PFSK-1 (cell line): ENCODE measurements around the gene SYN1.

Experiments
- FOXP2 ChIP-seq: optimal IDR thresholded peaks from 2 replicates; pipeline ENCODE3; 2011; ENCODE audit warnings: borderline replicate concordance, control low read depth, inconsistent platforms; ENCODE audit not compliant: insufficient read depth; ENCODE audit errors: extremely low read length, extremely low read depth
- POLR2AphosphoS5 ChIP-seq: IDR thresholded peaks from 2 replicates; pipeline ENCODE4 v1.6.1; 2012; ENCODE audit warnings: low read depth, mild to moderate bottlenecking, control low read depth, low read length, moderate library complexity
- SIN3A ChIP-seq: IDR thresholded peaks from 2 replicates; pipeline ENCODE4 v1.6.1; 2012; ENCODE audit warnings: mild to moderate bottlenecking, low read length, moderate library complexity, borderline replicate concordance; ENCODE audit not compliant: insufficient read depth
- TAF1 ChIP-seq: IDR thresholded peaks from 2 replicates; pipeline ENCODE4 v1.6.1; 2012; ENCODE audit warnings: low read length, control low read depth, borderline replicate concordance; ENCODE audit not compliant: insufficient read depth
- TF ChIP-seq, protein P1 (sequence below), 2 experiments: IDR thresholded peaks; 2 replicates each; pipeline versions ENCODE4 v1.6.1 to v1.8.0; 2011 to 2012; ENCODE audit warnings: low read depth in 2 of 2, low read length in 2 of 2, control low read depth in 1 of 2, inconsistent platforms in 1 of 2, mild to moderate bottlenecking in 1 of 2, moderate library complexity in 1 of 2; ENCODE audit not compliant: insufficient read depth in 1 of 2

SYN1 gene

DNA sequence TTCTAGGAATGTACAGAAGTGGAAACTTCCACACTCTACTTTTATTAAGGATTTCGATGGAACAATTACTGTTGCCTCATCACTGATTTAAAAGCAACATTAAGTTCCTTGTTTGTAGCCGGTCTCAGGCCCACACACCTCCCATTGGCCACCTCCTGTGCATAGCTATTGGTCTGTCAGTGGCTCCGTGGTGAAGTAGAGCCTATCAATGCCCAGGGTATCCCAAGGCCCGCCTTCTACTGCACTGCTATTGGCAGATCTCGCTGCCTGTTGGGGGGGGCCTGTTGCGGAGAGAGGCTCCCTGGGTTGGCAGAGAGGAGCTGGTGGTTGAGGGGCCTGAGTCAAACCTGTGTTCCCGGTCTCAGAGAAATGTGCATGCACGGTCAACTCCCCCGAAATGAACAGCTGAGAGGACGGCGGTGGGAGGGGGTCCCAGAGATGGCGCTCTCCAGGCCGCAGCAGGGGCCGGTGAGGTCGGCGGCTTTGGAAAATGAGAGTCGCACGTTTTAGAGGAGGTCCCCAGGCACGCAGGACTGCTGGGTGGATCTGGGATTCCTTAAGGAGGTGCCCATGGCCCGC is 63.5 kb downstream of the SYN1 start:
- TF ChIP-seq, protein P1, sequence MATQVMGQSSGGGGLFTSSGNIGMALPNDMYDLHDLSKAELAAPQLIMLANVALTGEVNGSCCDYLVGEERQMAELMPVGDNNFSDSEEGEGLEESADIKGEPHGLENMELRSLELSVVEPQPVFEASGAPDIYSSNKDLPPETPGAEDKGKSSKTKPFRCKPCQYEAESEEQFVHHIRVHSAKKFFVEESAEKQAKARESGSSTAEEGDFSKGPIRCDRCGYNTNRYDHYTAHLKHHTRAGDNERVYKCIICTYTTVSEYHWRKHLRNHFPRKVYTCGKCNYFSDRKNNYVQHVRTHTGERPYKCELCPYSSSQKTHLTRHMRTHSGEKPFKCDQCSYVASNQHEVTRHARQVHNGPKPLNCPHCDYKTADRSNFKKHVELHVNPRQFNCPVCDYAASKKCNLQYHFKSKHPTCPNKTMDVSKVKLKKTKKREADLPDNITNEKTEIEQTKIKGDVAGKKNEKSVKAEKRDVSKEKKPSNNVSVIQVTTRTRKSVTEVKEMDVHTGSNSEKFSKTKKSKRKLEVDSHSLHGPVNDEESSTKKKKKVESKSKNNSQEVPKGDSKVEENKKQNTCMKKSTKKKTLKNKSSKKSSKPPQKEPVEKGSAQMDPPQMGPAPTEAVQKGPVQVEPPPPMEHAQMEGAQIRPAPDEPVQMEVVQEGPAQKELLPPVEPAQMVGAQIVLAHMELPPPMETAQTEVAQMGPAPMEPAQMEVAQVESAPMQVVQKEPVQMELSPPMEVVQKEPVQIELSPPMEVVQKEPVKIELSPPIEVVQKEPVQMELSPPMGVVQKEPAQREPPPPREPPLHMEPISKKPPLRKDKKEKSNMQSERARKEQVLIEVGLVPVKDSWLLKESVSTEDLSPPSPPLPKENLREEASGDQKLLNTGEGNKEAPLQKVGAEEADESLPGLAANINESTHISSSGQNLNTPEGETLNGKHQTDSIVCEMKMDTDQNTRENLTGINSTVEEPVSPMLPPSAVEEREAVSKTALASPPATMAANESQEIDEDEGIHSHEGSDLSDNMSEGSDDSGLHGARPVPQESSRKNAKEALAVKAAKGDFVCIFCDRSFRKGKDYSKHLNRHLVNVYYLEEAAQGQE (IDR thresholded peaks at IDR 0.05; ENCODE audit: insufficient read depth in 1 of 2, low read depth in 2 of 2, low read length in 2 of 2), result no peak
- TF ChIP-seq POLR2AphosphoS5, result peak; percentile 73

- no peak for TF ChIP-seq SIN3A
Observed at GRCh38 chrX:47543496-47543895, 76.2 kb downstream of the SYN1 start.

- TF ChIP-seq TAF1 (no peak), POLR2AphosphoS5 (peak; percentile 55; the same call in 1 of the 2 replicates), FOXP2 (no peak)
Observed at GRCh38 chrX:47540754-47541538, 78.7 kb downstream of the SYN1 start.

- TF ChIP-seq TAF1 (no peak), POLR2AphosphoS5 (no peak), SIN3A (no peak), FOXP2 (no peak)
- TF ChIP-seq, protein P1 (IDR thresholded peaks at IDR 0.05; ENCODE audit: insufficient read depth in 1 of 2, low read depth in 2 of 2, low read length in 2 of 2), result no peak
Observed at GRCh38 chrX:47539860-47540259, 79.8 kb downstream of the SYN1 start.

- TF ChIP-seq FOXP2, result no peak
- TF ChIP-seq SIN3A, result no peak
- TF ChIP-seq, protein P1 (IDR thresholded peaks at IDR 0.05; ENCODE audit: insufficient read depth in 1 of 2, low read depth in 2 of 2, low read length in 2 of 2), result no peak
- TF ChIP-seq POLR2AphosphoS5, result no peak
- TF ChIP-seq TAF1, result no peak
Observed at GRCh38 chrX:47530049-47530448, 89.6 kb downstream of the SYN1 start.

GRCh38 chrX:47529548-47529947 is 90.1 kb downstream of the SYN1 start:
- no peak for TF ChIP-seq TAF1
- TF ChIP-seq, protein P1 (IDR thresholded peaks at IDR 0.05; ENCODE audit: insufficient read depth in 1 of 2, low read depth in 2 of 2, low read length in 2 of 2), result no peak
- no peak for TF ChIP-seq FOXP2
- TF ChIP-seq POLR2AphosphoS5, result no peak
- TF ChIP-seq SIN3A, result no peak
